Cardiac ventricle fibroblast (primary cell): Measurements from ENCODE around the gene PIK3R5. TPM values are rescaled to one million over a fixed set of nuclear protein-coding genes. Genes with fewer than 3 reads are reported as not detected.

Experiments used
- total RNA-seq: library from RNA; depleted of rRNA; stranded (reverse); fragments of >200 nt; gene quantifications from 2 replicates; pipeline ENCODE4 v1.2.3, GENCODE V29; 2015

PIK3R5 gene
- not detected in 2 replicates for total RNA-seq

GRCh38 chr17:8965394-8966168, at the start of gene PIK3R5:
Gene PIK3R5, minus strand, starts transcription at chr17:8965707. Its CDS starts 54,213 bp downstream, at chr17:8911494.

DNA sequence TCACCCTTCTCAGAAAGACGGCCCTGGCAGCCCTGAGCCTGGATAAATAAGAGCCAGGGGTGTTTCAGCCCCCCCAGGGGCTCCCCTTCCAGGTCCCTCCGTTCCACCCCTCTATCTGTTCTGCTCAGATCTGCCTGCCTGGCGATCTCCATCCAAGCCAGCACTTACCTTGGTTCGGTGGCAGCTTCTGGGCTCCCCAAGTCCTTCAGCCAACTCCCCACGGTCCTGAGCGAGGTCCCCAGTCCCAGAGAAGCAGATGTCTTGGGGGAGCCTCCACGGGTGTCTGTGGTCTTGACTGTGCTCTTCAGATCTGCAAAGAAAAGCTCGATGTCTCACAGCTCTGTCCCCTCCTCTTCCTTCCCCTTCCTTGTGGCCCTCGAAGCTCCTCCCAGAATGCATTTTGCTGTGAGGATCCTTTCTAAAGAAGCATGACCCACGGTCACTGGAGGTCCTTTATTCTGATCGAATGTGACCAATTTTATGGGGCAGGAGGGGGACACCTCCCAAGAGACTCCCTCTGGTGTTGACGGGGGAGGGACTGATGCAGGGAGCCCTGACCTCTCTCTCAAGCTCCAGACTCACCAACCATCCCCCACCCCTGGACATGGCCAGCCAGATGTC, 98.0 kb downstream of the PIK3R5 start, which contains the start of gene PIK3R6:
PIK3R6 (minus strand) TSS at position 314 of the 621 bp plus-strand sequence. CDS start 17,880 bp downstream, outside the sequence.

Other genes with a start within 250 kb of the PIK3R5 start
- gene CCDC42, start 220.9 kb downstream of the PIK3R5 start, total RNA-seq = not detected in 2 replicates
- gene SPDYE4, start 207.2 kb downstream of the PIK3R5 start, total RNA-seq = not detected in 2 replicates
- gene MFSD6L, start 166.3 kb downstream of the PIK3R5 start, total RNA-seq = not detected in 2 replicates
- 0.25 TPM in 1 of 2 replicates, not detected in the other for gene PIK3R6, start 98.0 kb downstream of the PIK3R5 start, total RNA-seq
- gene NTN1, start 55.8 kb upstream of the PIK3R5 start, total RNA-seq = 0.06 and 0.24 TPM in 2 replicates